GM21367 (cell line): ENCODE results near the gene SHC3.

Source experiments
- ATAC-seq: cut with Tn5 transposase; IDR thresholded peaks from one replicate; pipeline ENCODE4 v1.9.1; 2021; ENCODE audit not compliant: unreplicated experiment

The SHC3 gene

GRCh38 chr9:88966894-88967676 is 211.5 kb downstream of the SHC3 start:
- no peak for ATAC-seq

GRCh38 chr9:88965473-88965872 is 213.1 kb downstream of the SHC3 start:
- ATAC-seq = no peak

- no peak for ATAC-seq
These were observed 218.0 kb downstream of the SHC3 start for GRCh38 chr9:88960632-88961031.

- ATAC-seq = no peak
These were observed 218.7 kb downstream of the SHC3 start for GRCh38 chr9:88959727-88960469.

- ATAC-seq = no peak
These were observed 221.1 kb downstream of the SHC3 start for GRCh38 chr9:88957526-88957925.
